GOT3 (cell line): ENCODE results near the gene WNT9A.

Experiments used
- DNase-seq: peaks from one replicate; lab custom pipeline; 2025; ENCODE audit warnings: mixed read lengths; lab: John Stamatoyannopoulos, UW

The WNT9A gene

DNA sequence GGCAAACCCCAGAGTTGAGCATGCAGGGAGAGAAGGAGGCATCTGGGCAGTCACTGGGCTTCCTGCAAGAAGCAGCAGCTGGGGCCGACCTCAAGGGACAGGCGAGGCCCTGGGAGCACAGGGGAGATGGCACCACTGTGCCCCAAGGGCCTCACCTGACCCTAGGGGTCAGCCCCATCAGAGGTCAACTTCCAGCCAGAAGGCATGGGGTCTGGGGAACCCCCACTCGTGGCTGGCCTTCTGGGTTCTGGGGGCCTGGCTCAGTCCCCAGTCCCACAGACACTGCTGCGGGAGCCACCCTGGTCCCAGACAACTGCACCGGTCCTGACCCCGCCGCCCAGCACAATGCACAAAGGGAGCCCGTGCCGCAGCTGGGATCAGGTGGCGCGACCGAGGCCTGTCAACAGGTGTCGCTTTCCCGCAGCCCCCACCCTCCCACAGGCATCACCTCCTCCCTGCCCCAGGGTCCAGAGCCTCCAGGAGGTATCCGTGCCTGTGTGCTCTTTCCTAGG, 6.2 kb downstream of the WNT9A start:
- DNase-seq: no peak

DNA sequence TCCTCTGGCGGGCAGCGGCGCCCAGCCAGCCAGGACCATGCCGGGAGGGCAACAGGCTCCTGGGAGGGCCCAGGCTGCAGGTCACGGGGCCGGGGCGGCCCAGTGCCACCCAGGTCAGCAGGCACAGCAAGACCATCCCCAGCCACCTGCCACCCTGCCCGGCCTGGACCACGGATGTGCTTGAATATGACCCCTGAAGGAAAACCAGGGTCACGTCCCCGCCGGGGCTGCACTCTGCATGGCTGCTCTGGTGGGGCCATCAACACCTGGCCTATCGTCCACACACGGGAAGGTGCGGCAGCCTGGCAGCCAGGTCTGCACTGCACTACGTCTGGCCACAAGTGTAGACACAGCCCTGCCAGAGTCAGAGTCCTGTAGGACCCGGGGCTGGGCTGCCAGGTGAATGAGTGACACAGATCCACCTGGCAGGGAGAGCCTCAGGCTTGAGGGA, 6.9 kb downstream of the WNT9A start:
- DNase-seq: no peak

DNA sequence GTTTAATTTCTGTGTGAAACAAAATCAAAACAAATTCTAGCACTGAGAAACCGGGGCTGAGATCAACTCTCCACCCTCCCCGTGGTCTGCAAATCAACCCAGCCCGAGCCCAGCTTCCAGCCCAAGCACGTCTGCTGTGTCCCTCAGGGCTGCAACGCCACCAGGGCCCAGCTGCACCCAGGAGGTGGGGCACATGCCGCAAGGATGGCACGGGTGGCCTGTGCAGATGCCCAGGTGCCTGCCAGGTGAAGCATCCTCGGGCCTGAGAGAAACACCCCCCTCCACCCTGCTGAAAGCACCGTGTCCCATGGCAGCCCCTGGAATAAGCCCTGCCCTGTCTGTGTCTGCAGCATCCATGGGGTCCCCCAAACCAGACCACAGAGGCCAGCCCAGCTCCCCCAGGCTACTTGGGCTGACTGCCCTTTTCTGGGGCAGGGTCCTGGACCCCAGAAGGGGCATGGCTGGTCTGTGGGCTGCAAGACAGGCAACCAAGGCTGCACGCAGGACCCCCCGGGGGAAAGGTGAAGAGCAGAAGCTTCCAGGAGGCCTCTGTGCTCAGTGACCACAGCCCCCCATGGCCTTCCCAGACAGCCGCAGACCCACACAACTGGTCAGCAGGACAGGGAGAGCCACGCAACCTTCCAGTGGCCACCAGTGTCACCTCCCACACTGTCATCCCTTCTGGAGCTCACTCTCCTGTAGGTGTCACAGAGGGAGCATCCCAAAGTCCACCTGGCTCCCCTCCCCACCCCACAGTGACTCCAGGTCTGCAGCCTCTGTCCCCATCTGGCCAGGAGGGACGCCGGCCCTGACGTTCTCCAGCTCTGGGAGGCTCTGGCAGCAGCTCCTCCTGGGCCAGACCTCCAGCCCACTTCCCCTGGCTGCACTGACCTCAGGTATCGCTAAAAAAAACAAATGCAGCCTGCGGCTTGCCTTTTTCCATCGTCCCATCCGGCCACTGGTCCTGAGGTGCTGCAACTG, 7.7 kb downstream of the WNT9A start:
- no peak for DNase-seq

DNA sequence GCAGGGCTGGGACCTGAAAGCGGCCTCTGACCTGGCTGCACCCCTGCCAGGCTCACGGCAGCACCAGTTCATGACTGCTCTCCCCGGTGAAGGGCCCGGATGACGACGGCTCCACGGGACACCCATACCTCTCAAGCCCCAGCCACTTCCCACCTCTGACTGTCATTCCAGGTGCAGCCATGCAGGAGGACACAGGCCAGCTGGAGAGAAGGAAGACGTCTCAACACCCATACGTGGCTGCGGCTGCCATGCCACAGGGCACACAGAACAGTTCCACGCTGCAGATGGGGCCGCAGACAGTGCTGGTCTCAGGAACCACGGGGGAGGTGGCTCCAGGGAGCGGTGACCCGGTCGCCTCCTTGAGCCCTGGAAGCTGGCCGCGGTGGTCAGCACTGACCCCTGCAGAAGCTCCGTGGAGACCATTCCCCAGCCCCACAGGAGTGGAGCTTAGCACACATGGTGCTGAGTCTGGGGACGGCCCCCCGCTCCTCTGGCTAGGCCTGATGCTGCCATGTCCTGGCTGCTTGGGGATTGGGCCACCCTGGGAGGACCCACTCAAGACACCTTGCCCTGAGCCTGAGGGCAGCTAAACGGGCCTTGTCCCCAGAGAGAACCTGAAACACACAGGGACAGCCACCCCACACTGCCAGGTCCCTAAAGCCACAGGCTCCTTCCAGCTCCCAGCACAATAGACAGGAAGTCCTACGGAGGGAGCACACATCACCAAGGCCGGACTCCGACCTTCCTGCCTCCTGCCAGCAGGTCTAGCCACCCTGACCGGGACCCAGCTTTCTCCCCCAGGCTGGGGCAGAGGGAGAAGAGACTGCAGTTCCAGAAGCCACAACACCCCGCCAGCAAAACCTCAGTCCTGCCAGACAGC, 8.6 kb downstream of the WNT9A start:
- DNase-seq: no peak

DNA sequence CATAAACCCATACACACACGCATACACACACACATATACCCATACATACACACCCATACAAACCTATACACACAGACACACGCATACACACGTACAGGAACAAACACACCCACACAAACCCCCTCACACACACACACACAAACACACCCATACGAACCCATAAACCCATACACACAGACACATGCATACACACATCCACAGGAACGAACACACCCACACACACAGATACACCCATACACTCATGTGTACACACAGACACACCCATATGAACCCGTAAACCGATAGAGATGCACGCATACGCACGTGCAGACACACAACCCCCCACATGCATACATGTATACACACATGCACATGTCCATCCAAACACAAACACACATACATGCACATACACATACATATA, 9.5 kb downstream of the WNT9A start:
- no peak for DNase-seq

DNA sequence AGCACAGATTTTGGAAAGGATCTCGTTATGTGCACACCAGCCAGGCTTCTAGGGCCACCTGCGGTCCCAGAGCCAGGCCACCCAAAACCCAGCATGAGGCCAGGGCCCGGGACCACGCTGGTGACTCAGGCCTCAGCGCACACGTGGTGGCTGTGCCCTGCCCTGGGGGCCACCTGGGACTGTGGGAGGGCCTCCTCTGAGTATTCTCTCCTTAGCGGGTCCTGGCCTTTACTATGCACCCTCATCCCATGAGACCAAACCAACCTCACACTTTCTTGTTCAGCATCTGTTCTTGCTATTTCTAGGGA, 9.9 kb downstream of the WNT9A start:
- no peak for DNase-seq

DNA sequence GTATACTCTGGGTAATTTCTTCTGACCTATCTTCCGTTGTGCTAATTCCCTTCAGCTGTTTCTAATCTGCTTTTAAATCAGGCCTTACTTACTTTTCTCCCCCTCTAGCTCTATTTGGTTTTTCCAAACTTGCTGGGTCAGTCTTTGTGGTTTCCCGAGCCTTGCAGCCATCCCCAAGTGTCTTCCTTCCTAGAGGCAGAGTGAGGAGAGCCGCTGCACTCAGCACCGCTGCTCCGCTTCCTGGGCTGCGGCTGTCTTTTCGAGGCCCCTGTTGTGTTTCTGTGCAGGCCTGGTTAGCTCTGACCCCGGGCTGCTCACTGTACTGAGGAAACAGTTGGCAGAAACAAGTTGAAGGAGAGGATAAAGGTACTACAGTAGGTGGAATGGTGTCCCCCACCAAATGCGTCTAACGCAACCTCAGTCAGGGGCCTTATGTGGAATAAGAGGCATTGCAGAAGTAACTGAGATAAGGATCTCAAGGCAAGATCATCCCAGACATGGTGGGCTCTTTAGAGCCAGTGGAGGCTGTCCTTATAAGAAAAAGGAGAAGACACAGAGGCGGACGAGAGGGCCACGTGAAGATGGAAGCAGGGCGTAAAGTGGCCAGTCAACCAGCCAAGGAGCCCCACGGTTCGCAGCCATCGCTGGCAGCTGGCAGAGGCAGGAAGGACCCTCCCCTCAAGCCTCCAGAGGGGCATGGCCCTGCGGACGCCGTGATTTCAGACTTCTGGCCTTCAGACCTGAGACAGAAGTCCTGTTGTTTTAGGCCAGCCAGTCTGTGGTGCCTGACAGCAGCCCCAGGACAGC, 10.5 kb downstream of the WNT9A start:
- DNase-seq: no peak

DNA sequence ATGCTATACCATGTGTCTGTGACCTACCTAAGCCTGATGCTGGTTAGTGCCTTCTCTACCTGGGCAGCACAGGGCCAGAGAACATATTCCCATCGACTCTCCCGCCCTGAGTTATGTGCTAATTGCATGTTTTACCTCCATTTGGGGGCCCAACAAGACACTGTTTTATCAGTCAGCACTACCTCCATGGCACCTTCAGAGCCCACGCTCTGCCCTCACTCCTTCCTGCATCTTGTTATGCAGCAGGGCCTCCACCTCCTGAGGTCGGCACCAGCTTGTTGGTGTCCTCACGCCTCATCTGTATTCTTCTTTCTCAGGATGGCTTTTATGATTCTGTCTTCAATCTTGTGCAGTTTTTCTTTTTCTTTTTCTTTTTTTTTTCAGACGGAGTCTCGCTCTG, 11.9 kb downstream of the WNT9A start:
- no peak for DNase-seq

DNA sequence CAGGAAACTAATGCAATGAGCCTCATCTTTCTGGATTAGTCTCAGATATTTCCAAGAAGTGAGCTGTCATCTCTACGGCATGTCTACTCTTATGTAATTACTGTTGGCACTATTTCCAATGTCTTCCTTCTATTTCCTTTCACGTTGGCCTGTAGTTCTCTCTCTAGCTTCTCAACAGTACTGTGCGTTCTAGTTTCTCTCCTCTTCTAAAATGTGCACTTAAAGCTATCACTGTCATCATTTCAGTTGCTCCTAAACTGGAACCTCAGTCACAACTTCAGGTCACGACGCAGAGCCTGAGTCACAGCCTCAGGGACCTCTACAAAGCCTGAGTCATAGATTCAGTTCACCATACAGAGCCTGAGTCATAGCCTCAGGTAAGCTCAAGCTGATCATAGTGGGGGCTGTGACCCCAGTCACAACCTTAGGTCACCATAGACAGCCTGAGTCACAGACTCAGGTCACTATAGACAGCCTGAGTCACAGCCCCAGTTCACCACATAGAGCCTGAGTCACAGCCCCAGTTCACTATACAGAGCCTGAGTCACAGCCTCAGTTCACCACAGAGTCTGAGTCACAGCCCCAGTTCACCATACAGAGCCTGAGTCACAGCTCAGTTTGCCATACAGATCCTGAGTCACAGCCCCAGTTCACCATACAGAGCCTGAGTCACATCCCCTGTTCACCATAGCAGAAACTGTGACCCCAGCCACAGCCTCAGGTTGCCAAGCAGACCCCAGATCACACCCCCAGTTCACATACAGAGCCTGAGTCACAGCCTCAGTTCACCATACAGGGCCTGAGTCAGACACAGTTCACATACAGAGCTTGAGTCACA, 13.0 kb downstream of the WNT9A start:
- DNase-seq: no peak

DNA sequence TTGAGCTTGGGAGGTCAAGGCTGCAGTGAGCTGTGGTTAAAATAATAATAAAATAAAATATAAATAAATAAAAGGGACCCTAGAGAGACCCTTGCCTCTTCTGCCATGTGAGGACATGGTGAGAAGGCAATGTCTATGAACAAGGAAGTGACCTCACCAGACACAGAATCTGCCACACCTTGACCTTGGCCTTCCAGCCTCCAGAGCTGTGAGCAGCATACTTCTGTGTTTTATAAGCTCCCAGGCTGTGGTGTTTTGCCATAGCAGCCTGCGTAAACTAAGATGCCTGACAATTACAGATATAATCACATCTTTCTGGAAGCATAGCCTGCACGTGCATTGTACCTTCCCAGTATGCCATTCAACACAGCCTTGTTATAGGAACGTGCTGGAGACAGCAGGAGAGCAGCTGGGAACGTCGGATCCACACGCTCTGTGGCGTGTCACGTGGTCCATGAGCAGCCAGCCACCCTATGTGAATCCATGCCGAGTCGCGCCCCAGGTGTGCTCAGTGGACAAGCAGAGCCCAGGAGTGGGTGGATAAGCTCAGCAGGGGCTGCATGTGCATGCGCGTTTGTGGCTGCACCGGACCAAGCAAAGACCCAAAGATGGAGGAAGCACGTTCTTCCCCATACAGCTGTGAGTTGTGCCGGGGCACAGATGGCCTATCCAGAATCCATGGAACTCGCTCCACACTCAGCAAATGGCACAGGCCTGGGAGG, 17.8 kb downstream of the WNT9A start:
- DNase-seq: no peak

DNA sequence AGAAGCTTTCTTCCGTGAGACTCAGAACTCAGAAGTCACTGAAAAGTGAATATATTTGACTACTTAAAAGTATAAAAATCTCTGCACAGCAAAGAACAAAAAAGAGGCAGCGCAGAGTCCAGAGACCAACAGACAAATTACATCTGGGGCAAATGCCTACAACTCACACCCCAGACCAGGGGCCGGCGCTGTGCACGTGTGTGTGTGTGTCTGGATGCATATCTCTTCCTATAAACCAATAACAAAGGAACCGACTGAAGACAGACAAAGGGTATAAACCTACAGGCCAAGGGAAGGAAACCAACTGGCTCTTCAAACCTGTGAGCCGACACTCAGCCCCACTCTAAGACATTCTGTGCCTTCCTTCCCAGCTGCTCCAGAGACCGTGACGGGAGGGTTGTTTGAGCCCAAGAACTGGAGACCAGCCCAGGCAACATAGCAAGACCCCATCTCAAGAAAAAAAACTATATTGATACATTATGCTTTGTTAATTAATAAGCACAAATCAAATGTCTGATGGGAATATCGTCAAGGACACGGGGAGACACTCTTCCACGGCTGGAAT, 18.8 kb downstream of the WNT9A start:
- DNase-seq: no peak

DNA sequence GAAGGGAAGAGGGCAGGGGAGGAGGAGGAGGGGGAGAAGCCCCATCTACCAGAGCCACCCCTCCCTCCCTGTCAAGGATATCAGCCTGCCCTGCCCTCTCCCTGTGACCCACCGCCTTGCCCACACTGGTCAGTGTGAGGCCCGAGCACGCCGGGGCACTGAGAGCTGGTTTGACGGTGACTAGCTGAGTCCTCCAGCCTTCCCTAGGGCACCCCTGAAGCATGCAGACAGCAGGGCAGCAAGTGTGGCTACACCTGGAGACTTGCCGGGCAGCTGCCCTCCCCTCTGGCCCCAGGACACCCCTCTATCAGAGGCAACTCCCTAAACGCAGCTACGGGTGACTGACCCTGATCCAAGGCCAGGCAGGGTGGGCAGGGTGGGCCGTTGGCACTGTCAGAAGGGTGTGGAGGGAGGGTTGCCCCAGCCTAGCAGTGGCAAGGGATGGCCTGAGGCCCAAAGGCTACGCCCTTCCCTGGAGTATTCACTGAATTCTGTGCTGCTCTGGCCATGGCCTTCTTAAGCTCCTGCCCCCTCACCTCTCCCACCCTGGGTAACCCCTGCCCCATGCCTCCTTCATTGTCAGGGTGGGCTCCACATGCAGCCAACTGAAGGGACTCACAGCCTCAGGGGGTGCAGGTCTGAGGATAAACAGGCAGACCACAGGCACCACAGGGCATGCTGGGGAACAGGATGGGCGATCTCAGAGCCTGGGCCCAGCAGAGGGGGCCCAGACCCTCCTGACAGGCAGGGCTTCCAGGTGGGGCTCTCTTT, 19.6 kb downstream of the WNT9A start:
- DNase-seq: no peak

DNA sequence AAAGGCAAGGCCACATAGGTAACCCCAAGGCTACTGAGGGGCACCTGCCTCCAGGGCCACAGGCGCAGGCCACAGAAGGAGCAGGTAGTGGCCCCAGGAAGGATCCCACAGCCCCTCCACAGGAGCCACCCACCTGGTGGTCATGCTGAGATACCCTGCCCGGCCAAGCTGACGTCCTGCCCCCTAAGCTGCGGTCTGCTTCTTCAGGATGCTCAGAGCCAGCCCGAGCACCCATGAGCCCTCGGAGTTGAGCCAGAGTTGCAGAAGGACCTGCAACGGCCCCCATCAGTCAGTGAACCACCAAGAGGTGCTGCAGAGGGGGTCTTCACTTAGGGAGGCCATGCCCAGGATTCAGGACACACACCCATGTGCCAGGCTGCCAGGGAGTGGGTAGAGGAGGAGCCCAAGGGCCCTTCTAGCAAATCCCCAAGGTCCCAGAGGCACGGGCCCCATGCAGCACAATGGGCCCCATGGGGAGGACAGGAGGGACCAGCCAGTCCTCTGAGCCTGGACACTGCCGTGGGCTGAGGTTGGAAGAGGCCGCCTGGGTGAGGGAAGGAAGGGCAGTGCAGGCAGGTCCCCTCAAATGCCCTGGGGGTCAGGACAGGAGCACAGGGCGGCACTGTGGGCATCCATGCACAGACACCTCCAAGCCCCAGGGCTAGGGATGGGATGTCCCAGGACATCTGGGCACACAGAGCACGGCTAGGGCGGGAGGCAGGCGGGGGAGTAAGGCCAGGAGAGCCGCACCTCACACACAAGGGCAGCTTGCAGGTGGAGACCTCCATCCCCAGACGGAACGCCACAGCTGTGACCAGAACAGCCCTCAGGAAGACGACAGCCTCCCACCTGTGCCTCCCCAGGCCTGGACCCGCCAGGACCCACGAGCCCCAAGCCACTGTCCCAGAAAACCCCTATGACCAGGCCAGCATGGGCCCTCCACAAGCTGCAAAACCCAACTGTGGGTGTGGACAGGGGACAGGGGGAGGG, 20.5 kb downstream of the WNT9A start:
- no peak for DNase-seq

DNA sequence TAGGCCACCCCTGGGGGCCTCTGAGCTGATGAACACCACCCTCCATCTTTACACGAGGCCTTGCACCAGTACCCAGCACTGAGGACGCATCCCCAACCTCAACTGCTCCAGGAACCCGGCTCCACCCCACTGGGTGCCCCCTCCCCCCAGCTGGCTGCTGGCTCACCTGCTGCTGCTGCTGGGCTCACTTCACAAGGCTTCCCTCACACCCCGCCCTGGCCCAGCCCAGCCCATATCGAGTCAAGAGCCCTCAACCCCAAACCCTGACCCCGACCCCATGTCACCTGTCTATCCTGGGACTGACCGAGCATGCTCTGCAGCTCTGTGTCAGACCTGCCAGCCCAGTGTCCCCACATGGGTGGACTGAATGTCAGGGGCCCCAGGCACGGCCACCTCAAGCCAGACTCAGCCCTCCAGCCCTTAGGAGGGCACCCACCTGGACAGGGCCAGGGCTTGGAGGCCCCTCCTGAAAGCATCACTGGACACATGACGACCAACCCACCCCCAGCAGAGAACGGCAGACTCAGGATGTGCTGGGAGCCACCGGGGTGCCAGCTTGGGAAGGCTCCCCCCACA, 21.4 kb downstream of the WNT9A start:
- DNase-seq: no peak

DNA sequence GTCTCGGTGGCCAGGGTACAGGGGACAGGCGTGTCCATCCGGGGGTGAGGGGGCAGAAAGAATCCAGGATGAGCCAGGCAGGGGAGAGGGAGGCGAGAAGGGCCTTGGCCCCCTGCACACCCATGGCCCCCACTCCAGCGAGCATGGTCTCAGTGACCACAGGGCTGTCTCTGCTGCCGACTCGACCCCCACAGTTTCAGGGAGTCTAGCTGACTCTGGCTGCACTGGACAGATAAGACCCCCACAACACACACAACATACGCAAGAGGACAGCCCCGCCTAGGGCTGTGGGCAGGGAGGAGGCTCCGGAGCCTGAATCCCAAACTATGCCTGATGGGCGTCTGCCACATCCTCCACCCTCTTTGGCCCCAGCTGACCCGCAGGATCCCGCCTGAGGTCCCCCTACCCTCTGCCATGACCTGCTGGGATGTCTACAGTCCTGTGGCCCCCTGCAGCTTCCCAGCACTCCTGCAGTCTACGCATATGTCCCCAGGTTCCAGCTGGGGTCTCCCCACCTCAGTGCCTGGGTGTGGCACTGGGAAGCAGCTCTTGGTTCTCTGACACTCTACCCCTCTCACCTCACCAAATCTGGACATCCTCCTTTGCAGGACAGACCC, 22.0 kb downstream of the WNT9A start:
- DNase-seq: no peak

DNA sequence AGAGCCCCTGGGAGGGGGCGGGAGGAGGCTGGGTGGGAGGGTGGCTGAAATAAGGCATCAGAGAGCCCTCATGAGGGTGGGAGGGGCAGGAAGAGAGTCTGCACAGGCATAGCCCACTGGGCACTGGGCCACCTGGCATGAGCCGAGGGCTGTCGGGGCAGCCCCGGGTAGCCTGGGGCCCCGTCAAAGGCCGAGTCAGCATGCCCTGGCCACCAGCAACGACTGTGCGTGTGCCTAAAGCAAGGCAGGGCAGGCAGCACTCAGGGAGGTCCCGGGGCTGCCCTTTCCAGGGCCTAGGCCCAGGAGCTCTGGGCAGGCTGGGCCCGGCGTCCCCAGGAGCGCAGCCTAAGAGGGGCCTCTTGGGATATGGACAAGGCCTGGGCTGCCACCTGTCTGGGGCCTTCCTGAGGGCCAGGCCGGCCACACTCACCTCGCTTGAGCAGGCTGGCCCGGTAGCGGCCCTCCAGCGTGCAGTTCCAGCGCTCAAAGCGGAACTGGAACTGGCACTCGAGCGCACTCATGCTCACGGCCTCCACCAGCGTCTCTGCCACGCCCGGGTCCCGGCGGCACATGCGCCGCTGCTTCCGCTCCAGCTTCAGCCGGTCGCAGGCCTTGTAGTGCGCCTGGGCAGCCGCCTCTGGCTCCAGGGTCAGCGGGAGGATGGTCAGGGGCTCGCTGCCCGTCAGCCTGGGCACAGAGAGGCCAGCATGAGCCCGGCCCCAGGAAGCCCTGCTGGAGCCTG, 22.7 kb downstream of the WNT9A start:
- DNase-seq: no peak
